HEK293T (cell line): ENCODE measurements around the gene PES1.

Experiments used
- CTCF ChIA-PET: fragments of 350-600 bp; formaldehyde crosslinking; extraction: SDS; loops from one replicate; lab custom pipeline; 2021; ENCODE audit warnings: antibody characterized with exemption, inconsistent platforms; lab: Yijun Ruan, JAX
- POLR2A ChIA-PET: fragments of 350-600 bp; formaldehyde crosslinking; extraction: SDS; loops from one replicate; lab custom pipeline; 2020; ENCODE audit warnings: antibody characterized with exemption, inconsistent platforms; lab: Yijun Ruan, JAX
- DNase-seq: peaks from one replicate; pipeline ENCODE4 v3.0.0; 2012; ENCODE audit warnings: mixed read lengths; ENCODE audit errors: extremely low spot score
- ARNT ChIP-seq: fragments of 450-650 bp; IDR thresholded peaks from 2 replicates; pipeline ENCODE4 v1.6.1; 2017; ENCODE audit warnings: mild to moderate bottlenecking
- BHLHE40 ChIP-seq: fragments of 450-650 bp; IDR thresholded peaks from 2 replicates; pipeline ENCODE4 v1.6.1; 2016; ENCODE audit warnings: mild to moderate bottlenecking, moderate library complexity, borderline replicate concordance
- CTBP1 ChIP-seq: fragments of 450-650 bp; IDR thresholded peaks from 2 replicates; pipeline ENCODE4 v1.6.1; 2016; ENCODE audit warnings: borderline replicate concordance
- ELF4 ChIP-seq: fragments of 450-650 bp; IDR thresholded peaks from 2 replicates; pipeline ENCODE4 v1.6.1; 2017; ENCODE audit warnings: antibody characterized with exemption
- FOXA1 ChIP-seq: fragments of 450-650 bp; IDR thresholded peaks from 2 replicates; pipeline ENCODE4 v1.6.1; 2016; ENCODE audit warnings: mild to moderate bottlenecking
- FOXK2 ChIP-seq: fragments of 450-650 bp; IDR thresholded peaks from 2 replicates; pipeline ENCODE4 v1.6.1; 2016; ENCODE audit warnings: mild to moderate bottlenecking
- FOXM1 ChIP-seq: fragments of 450-650 bp; IDR thresholded peaks from 2 replicates; pipeline ENCODE4 v1.6.1; 2017; ENCODE audit warnings: mild to moderate bottlenecking, borderline replicate concordance
- HDGF ChIP-seq: fragments of 450-650 bp; IDR thresholded peaks from 2 replicates; pipeline ENCODE4 v1.6.1; 2017; ENCODE audit warnings: antibody characterized with exemption, borderline replicate concordance
- L3MBTL2 ChIP-seq: fragments of 450-650 bp; conservative IDR thresholded peaks from 2 replicates; pipeline ENCODE4 v1.6.1; 2016; ENCODE audit warnings: mild to moderate bottlenecking
- LEF1 ChIP-seq: fragments of 450-650 bp; IDR thresholded peaks from 2 replicates; pipeline ENCODE4 v1.6.1; 2017; ENCODE audit warnings: mild to moderate bottlenecking, borderline replicate concordance
- NFRKB ChIP-seq: fragments of 450-650 bp; IDR thresholded peaks from 2 replicates; pipeline ENCODE4 v1.6.1; 2016; ENCODE audit warnings: mild to moderate bottlenecking, moderate library complexity
- SP1 ChIP-seq: fragments of 450-650 bp; IDR thresholded peaks from 2 replicates; pipeline ENCODE4 v1.6.1; 2017
- SUZ12 ChIP-seq: fragments of 450-650 bp; IDR thresholded peaks from 2 replicates; pipeline ENCODE4 v1.6.1; 2016; ENCODE audit warnings: mild to moderate bottlenecking
- TARDBP ChIP-seq: fragments of 450-650 bp; IDR thresholded peaks from 2 replicates; pipeline ENCODE4 v1.6.1; 2016
- ZNF384 ChIP-seq: fragments of 450-650 bp; IDR thresholded peaks from 2 replicates; pipeline ENCODE4 v1.6.1; 2016
- TF ChIP-seq, protein P1 (sequence below): fragments of 450-650 bp; IDR thresholded peaks from 2 replicates; pipeline ENCODE4 v1.6.1; 2016

Gene PES1

DNA sequence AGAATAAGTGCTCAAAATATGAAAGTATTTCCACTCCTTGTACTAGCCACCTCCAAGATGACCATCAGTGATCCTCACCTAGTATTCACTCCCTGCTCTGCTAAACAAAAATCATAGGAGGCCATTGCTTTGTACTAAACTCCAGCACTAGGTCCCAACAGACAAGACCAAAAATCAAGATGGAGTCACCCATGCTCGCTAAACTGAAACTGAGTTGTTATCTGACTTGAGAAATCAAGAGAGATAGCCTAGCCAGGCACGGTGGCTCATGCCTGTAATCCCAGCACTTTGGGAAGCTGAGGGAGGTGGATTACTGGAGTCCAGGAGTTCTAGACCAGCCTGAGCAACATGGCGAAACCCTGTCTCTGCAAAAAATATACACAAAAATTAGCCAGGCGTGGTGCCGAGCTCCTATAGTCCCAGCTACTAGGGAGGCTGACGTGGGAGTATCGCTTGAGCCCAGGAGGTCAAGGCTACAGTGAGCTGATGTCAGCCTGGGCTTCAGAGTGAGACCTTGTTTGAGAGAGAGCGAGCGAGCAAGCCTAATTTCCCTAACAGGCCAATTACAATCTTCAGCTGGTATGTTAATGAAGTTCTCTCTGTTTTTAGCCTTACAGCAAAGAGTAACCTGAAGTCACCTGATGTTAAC is 54.5 kb downstream of the PES1 start:
- no peak for TF ChIP-seq CTBP1
- TF ChIP-seq LEF1, result no peak
- TF ChIP-seq BHLHE40, result no peak
- TF ChIP-seq ELF4, result no peak
- TF ChIP-seq TARDBP, result no peak
- CTCF ChIA-PET, result interaction anchor here (0.8 to 1.2 kb wide), 2 partner anchors 26 to 88 kb away, joined by 3 read pairs; no protein-coding TSS in a partner anchor
- no peak for DNase-seq
- POLR2A ChIA-PET, result no interaction called here

DNA sequence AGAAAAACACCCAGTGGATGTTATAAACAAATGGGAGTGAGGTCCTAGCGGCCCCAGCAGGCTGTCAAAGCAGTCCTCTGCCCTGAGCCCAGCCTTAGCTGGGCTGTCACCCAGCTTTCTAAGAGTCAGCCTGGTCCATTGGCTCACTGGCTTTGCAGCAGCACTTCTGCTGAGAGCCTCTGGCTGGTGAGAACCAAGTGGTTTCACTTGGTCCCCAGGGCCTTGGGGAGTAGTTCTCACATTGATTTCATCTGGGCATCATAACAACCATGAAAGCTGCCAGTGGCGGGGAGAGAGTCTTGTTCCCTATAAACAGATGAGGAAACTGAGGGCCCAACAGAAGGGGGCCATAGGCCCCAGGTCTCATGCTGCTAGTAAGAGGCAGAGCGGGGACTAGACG is 56.5 kb downstream of the PES1 start:
- DNase-seq, result no peak
- CTCF ChIA-PET, result interaction anchor here (1.0 kb wide), 1 partner anchor 45 kb away, joined by 3 read pairs; no protein-coding TSS in a partner anchor
- TF ChIP-seq SUZ12, result no peak
- no peak for TF ChIP-seq BHLHE40
- no peak for TF ChIP-seq NFRKB
- TF ChIP-seq SP1, result no peak
- no peak for TF ChIP-seq FOXK2
- no peak for TF ChIP-seq FOXA1
- TF ChIP-seq ELF4, result no peak
- TF ChIP-seq ARNT, result no peak
- no peak for TF ChIP-seq TARDBP
- TF ChIP-seq, protein P1, sequence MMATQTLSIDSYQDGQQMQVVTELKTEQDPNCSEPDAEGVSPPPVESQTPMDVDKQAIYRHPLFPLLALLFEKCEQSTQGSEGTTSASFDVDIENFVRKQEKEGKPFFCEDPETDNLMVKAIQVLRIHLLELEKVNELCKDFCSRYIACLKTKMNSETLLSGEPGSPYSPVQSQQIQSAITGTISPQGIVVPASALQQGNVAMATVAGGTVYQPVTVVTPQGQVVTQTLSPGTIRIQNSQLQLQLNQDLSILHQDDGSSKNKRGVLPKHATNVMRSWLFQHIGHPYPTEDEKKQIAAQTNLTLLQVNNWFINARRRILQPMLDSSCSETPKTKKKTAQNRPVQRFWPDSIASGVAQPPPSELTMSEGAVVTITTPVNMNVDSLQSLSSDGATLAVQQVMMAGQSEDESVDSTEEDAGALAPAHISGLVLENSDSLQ, result no peak
- no peak for TF ChIP-seq CTBP1
- no peak for TF ChIP-seq LEF1
- TF ChIP-seq ZNF384, result no peak
- TF ChIP-seq L3MBTL2, result no peak
- TF ChIP-seq HDGF, result no peak
- no peak for TF ChIP-seq FOXM1
- POLR2A ChIA-PET, result interaction anchor here (1.6 kb wide), 1 partner anchor 111 kb away, joined by 4 read pairs; no protein-coding TSS in a partner anchor

DNA sequence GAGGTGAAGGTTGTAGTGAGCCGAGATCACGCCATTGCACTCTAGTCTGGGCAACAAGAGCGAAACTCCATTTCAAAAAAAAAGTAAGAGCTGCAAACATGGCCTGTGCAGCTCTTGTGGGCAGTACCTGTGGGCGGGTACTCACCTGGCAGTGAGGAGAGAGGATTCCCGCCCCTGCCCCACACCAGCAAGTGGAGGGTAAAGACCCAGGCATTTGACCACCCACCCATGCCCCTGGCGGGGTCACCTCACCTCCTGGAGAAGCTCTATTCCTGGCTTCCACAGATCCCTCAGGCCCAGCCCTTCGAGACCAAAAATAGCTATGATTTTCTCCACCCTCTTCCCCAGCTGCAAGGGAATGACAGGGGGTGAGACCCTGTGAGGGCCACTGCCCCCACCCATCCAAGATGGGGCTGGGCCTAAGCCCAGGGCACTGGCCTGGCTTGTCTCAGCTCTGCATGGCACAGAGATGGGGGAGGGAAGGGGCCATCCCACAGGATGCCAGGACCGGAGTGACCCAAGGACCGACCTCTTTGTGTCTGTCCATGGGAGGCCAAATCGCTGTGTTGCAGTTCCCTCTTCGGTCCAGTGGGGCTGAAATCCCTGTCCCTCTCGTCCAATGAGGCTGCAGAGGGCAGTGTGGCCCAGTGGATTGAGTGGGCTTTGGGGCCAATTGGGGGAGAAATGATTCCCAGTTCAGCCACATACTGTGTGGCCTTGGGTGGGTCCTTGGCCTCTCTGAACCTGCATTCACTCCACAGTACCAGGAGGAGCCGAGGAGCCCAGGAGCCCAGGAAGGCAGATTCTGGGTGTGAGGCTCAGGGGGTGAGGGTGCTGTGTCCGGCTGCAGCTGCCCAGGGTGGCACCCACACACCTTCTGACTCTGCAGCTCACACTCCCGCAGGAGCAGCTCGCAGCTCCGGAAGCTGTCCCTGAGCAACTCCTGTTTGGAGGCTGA is 59.8 kb downstream of the PES1 start:
- DNase-seq, result no peak
- TF ChIP-seq ELF4, result no peak
- TF ChIP-seq SUZ12, result no peak
- no peak for TF ChIP-seq BHLHE40
- TF ChIP-seq ARNT, result no peak
- TF ChIP-seq CTBP1, result no peak
- TF ChIP-seq TARDBP, result no peak
- TF ChIP-seq LEF1, result no peak
- ChIA-PET CTCF (no interaction called here), POLR2A (interaction anchor here (0.7 kb wide), 1 partner anchor 59 kb away, joined by 3 read pairs; no protein-coding TSS in a partner anchor)

DNA sequence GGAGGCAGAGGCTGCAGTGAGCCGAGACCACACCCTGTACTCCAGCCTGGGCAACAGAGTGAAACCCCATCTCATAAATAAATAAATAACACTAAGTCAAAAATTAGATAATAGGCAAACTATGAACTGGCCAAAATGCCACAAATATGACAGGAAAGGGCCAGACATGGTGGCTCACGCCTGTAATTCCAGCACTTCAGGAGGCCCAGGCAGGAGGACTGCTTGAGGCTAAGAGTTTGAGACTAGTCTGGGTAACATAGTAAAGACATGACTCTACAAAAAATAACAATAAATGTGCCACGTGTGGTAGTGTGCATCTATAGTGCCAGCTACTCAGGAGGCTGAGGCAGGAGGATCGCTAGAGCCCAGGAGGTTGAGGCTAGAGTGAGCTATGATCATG is 65.1 kb downstream of the PES1 start:
- TF ChIP-seq FOXK2, result no peak
- TF ChIP-seq SUZ12, result no peak
- TF ChIP-seq CTBP1, result no peak
- no peak for TF ChIP-seq NFRKB
- TF ChIP-seq ZNF384, result no peak
- TF ChIP-seq FOXM1, result no peak
- no peak for TF ChIP-seq ELF4
- TF ChIP-seq, protein P1, result no peak
- no peak for TF ChIP-seq FOXA1
- TF ChIP-seq SP1, result no peak
- TF ChIP-seq HDGF, result no peak
- TF ChIP-seq L3MBTL2, result no peak
- DNase-seq, result no peak
- CTCF ChIA-PET, result no interaction called here
- POLR2A ChIA-PET, result no interaction called here
